Endothelial cell (in vitro differentiated cells): ENCODE measurements around the gene SNRNP200. TPM values are rescaled to one million over a fixed set of nuclear protein-coding genes. Genes with fewer than 3 reads are reported as not detected.

ENCODE experiments used
- DNase-seq: peaks from one replicate; pipeline ENCODE4 v3.0.0; 2021; ENCODE audit warnings: low spot score
- H3K27ac Mint-ChIP-seq: one replicate; pipeline ENCODE4 v1.8.0; 2021; ENCODE audit warnings: mixed read lengths, inconsistent platforms; ENCODE audit not compliant: unreplicated experiment
- H3K27me3 Mint-ChIP-seq: one replicate; pipeline ENCODE4 v1.8.0; 2021; ENCODE audit warnings: mild to moderate bottlenecking, moderate library complexity, mixed read lengths, inconsistent platforms; ENCODE audit not compliant: unreplicated experiment
- H3K36me3 Mint-ChIP-seq: one replicate; pipeline ENCODE4 v1.8.0; 2021; ENCODE audit warnings: mild to moderate bottlenecking, low read depth, mixed read lengths, inconsistent platforms; ENCODE audit not compliant: unreplicated experiment
- H3K4me1 Mint-ChIP-seq: one replicate; pipeline ENCODE4 v1.8.0; 2021; ENCODE audit warnings: mild to moderate bottlenecking, mixed read lengths, inconsistent platforms; ENCODE audit not compliant: unreplicated experiment
- H3K4me3 Mint-ChIP-seq: one replicate; pipeline ENCODE4 v1.8.0; 2021; ENCODE audit warnings: mild to moderate bottlenecking, mixed read lengths, inconsistent platforms; ENCODE audit not compliant: unreplicated experiment
- H3K9me3 Mint-ChIP-seq: one replicate; pipeline ENCODE4 v1.8.0; 2021; ENCODE audit warnings: mixed read lengths, inconsistent platforms; ENCODE audit not compliant: unreplicated experiment
- total RNA-seq: library from RNA; stranded (reverse); fragmentation: NEBNext Ultra II Directional; extraction: Animal tissue kit (Norgen Biotek cat#: 25700); gene quantifications from one replicate; pipeline ENCODE4 v1.2.1, GENCODE V29; 2021; ENCODE audit not compliant: unreplicated experiment
- TF ChIP-seq, protein P1 (sequence below): fragments of 200-600 bp; sonication (generic); IDR thresholded peaks from one replicate; pipeline ENCODE4 v1.5.0; 2021; ENCODE audit warnings: antibody characterized with exemption; ENCODE audit not compliant: unreplicated experiment

SNRNP200 gene
- total RNA-seq, 1 donor from 2014 or later, result 168 TPM

DNA sequence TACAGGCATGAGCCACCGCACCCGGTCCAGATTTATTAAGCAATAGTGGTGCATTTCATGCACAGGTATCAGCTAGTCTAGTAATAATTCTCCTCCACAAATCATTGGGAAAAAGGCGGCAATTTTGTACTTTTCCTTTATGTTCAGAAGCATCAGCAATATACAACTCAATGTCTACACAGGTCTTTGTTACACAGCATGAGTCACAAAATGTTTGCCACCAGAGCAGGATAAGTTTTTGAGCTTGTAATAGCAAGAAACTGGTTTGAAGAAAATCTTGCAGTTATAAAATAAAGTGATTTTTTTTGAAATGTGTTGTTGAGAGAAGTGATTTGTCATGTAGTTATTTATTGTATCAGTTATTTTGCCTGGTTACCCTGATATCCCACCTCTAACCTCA lies 15.0 kb upstream of the SNRNP200 start:
- Mint-ChIP-seq H3K9me3 (no peaks in the 10 kb centered on the region), H3K27me3 (peaks cover 10% of the 10 kb centered on the region), H3K27ac (no peak overlapping the region), H3K36me3 (no peaks in the 10 kb centered on the region), H3K4me3 (no peak overlapping the region), H3K4me1 (peaks cover 10% of the 10 kb centered on the region)
- TF ChIP-seq, protein P1, sequence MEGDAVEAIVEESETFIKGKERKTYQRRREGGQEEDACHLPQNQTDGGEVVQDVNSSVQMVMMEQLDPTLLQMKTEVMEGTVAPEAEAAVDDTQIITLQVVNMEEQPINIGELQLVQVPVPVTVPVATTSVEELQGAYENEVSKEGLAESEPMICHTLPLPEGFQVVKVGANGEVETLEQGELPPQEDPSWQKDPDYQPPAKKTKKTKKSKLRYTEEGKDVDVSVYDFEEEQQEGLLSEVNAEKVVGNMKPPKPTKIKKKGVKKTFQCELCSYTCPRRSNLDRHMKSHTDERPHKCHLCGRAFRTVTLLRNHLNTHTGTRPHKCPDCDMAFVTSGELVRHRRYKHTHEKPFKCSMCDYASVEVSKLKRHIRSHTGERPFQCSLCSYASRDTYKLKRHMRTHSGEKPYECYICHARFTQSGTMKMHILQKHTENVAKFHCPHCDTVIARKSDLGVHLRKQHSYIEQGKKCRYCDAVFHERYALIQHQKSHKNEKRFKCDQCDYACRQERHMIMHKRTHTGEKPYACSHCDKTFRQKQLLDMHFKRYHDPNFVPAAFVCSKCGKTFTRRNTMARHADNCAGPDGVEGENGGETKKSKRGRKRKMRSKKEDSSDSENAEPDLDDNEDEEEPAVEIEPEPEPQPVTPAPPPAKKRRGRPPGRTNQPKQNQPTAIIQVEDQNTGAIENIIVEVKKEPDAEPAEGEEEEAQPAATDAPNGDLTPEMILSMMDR, result no peak
- DNase-seq, result no peak

DNA sequence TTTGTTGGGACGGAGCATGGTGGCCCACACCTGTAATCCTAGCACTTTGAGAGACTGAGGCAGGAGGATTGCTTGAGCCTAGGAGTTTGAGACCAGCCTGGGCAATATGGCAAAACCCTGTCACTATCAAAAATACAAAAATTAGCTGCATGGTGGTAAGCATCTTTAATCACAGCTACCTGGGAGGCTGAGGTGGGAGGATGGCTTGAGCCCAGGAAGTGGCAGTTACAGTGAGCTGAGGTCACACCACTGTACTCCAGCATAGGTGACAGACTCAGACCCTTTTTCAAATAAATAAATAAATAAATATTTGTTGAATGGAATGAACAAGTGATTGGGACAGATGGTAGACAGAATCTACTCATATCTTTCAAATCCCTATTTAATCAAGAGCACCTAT lies 14.1 kb upstream of the SNRNP200 start:
- H3K27ac Mint-ChIP-seq, result no peak overlapping the region
- no peaks in the 10 kb centered on the region for H3K36me3 Mint-ChIP-seq
- H3K4me3 Mint-ChIP-seq, result no peak overlapping the region

DNA sequence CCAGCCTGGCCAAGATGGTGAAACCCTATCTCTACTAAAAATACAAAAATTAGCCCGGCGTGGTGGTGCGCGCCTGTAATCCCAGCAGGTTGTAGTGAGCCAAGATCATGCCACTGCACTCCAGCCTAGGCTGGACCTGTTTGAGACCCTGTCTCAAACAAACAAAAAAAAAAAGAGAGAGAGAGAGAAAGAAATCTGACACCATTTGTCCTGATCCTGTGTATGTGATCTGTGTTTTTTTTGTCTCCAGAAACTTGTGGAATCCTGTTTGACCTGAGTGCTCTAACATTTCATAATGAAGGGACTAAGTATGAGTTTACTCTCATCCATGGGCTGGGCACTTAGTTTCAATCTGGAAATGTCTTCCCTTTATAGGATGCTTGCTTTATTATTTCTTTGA lies 13.4 kb upstream of the SNRNP200 start:
- TF ChIP-seq, protein P1, result no peak
- Mint-ChIP-seq H3K4me3 (no peak overlapping the region), H3K27me3 (peaks cover 10% of the 10 kb centered on the region), H3K27ac (no peak overlapping the region), H3K4me1 (peaks cover 4% of the 10 kb centered on the region), H3K9me3 (no peaks in the 10 kb centered on the region), H3K36me3 (no peaks in the 10 kb centered on the region)
- no peak for DNase-seq

More for the DNA sequence above, 14.1 kb upstream of the SNRNP200 start:
- no peak for DNase-seq
- peaks cover 5% of the 10 kb centered on the region for H3K4me1 Mint-ChIP-seq
- H3K9me3 Mint-ChIP-seq, result no peaks in the 10 kb centered on the region
- TF ChIP-seq, protein P1, result no peak
- peaks cover 10% of the 10 kb centered on the region for H3K27me3 Mint-ChIP-seq

DNA sequence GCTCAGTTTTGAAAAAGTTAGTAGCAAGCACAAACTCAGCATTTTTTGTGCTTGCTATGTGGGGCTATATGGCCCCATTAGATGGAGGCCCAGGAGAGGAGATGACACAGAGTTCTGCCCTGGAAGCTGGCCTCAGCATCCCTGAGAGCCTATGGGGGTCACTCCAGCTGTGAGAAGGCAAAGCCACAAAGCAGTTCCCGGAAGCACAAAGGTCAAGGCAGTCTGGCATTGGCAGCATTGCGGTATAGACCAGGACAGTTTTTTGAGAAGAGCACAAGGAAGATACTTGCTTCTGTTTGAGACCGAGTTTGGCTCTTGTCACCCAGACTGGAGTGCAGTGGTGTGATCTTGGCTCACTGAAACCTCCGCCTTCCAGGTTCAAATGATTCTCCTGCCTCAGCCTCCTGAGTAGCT lies 12.2 kb upstream of the SNRNP200 start:
- TF ChIP-seq, protein P1, result no peak
- Mint-ChIP-seq H3K36me3 (no peaks in the 10 kb centered on the region), H3K4me3 (no peak overlapping the region), H3K4me1 (peaks cover 4% of the 10 kb centered on the region), H3K27me3 (peaks cover 5% of the 10 kb centered on the region), H3K27ac (no peak overlapping the region), H3K9me3 (no peaks in the 10 kb centered on the region)
- no peak for DNase-seq

DNA sequence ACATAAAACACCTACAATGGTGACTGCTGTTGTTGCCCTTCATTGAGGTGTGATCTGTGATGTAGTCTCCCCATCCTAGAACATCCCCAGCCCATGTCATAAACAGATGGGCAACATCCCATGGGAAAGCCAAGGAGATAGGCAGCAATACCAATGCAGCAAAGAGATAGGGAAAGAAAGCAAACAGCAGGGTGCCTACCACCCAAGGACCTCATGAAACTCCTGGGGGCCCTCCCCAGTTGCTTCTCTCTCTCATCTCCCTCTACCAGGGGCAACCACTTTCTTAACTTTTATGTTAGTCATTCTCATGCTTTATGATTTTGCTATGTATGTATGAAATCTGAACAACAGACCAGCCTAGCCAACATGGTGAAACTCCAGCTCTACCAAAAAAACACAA lies 11.7 kb upstream of the SNRNP200 start:
- H3K4me3 Mint-ChIP-seq, result no peak overlapping the region
- no peak overlapping the region for H3K27ac Mint-ChIP-seq
- TF ChIP-seq, protein P1, result no peak
- no peaks in the 10 kb centered on the region for H3K36me3 Mint-ChIP-seq
- peaks cover 3% of the 10 kb centered on the region for H3K27me3 Mint-ChIP-seq
- no peak for DNase-seq
- H3K4me1 Mint-ChIP-seq, result peaks cover 4% of the 10 kb centered on the region
- no peaks in the 10 kb centered on the region for H3K9me3 Mint-ChIP-seq
